GM10847 (cell line): ENCODE data around the gene HMGXB4.

Experiments used
- POLR2A ChIP-seq: IDR thresholded peaks from 2 replicates; pipeline ENCODE4 v1.6.1; 2011; ENCODE audit not compliant: insufficient read length; ENCODE audit errors: extremely low read depth

Gene HMGXB4

GRCh38 chr22:35326854-35327562, 69.7 kb downstream of the HMGXB4 start:
- no peak for TF ChIP-seq POLR2A

GRCh38 chr22:35327690-35328471, 70.6 kb downstream of the HMGXB4 start:
- no peak for TF ChIP-seq POLR2A

GRCh38 chr22:35328472-35328885, 71.2 kb downstream of the HMGXB4 start:
- no peak for TF ChIP-seq POLR2A

- TF ChIP-seq POLR2A: no peak
Measured at GRCh38 chr22:35329114-35329847, 72.0 kb downstream of the HMGXB4 start.

- TF ChIP-seq POLR2A: no peak
Measured at GRCh38 chr22:35330258-35330861, 73.1 kb downstream of the HMGXB4 start.

- no peak for TF ChIP-seq POLR2A
Measured at GRCh38 chr22:35332278-35332677, 75.0 kb downstream of the HMGXB4 start.

GRCh38 chr22:35333220-35333619, 75.9 kb downstream of the HMGXB4 start:
- no peak for TF ChIP-seq POLR2A

- TF ChIP-seq POLR2A: no peak
Measured at GRCh38 chr22:35334004-35334403, 76.7 kb downstream of the HMGXB4 start.

- TF ChIP-seq POLR2A: no peak
Measured at GRCh38 chr22:35335468-35335867, 78.2 kb downstream of the HMGXB4 start.

- no peak for TF ChIP-seq POLR2A
Measured at GRCh38 chr22:35335936-35336781, 78.9 kb downstream of the HMGXB4 start.

- TF ChIP-seq POLR2A: no peak
Measured at GRCh38 chr22:35337932-35338331, 80.6 kb downstream of the HMGXB4 start.

- no peak for TF ChIP-seq POLR2A
Measured at GRCh38 chr22:35341090-35341874, 84.0 kb downstream of the HMGXB4 start.

GRCh38 chr22:35342390-35342789, 85.1 kb downstream of the HMGXB4 start:
- TF ChIP-seq POLR2A: no peak
